Activated T-cell treated with anti-CD3 and anti-CD28 coated beads for 1 hour (primary cell): Measurements from ENCODE around the gene SH2B2.
"Not testable (repeated sequence)": the region's sequence is repeated elsewhere in the genome, so short reads cannot be mapped to it uniquely, and the experiment has no call there.

Experiments used
- DNase-seq: peaks from one replicate; pipeline ENCODE4 v3.0.0-alpha.2; 2020; ENCODE audit warnings: low read depth

The SH2B2 gene

GRCh38 chr7:102306916-102307677 is 20.4 kb downstream of the SH2B2 start:
- no peak for DNase-seq

DNA sequence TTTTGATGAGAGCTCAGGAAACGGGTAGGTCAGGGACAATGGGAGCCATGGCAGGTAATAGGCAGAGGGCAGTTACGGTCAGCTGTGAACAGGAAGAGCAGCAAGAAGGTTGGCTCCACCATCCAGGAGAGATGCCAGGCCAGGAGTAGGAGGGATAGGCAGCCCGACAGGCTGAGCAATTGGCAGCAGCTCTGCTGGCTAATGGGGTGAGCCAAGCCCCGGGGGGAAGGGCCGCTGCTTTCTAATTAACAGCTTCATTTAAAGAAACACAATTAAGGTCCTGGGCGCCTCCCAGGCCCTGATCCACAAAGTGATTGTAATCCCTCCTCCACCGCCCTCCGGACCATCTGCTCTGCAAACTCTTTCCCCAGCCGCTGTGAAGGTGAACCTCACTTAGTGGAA is 23.7 kb downstream of the SH2B2 start:
- DNase-seq, result no peak

DNA sequence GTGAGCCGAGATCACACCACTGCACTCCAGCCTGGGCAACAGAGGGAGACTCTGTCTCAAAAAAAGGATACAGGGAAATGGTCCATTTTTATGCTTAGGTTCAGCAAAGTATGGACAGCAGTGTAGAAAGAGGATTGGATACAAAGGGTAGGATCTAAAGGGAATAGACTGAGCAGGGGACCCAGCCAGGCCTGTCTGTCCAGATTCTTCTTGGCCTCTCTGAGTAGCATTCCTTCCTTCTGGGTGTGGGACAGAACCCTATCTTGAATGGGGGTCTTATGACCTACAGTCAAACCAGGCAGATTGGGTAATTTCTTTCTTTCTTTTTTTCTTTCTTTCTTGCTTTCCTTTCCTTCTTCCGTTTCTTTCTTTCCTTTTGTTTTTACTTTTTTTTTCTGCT is 25.6 kb downstream of the SH2B2 start:
- no peak for DNase-seq

- no peak for DNase-seq
Measured at GRCh38 chr7:102313997-102314780, 27.5 kb downstream of the SH2B2 start.

GRCh38 chr7:102317231-102318059 is 30.8 kb downstream of the SH2B2 start:
- no peak for DNase-seq

GRCh38 chr7:102318482-102318971 is 31.9 kb downstream of the SH2B2 start:
- DNase-seq, result no peak

DNA sequence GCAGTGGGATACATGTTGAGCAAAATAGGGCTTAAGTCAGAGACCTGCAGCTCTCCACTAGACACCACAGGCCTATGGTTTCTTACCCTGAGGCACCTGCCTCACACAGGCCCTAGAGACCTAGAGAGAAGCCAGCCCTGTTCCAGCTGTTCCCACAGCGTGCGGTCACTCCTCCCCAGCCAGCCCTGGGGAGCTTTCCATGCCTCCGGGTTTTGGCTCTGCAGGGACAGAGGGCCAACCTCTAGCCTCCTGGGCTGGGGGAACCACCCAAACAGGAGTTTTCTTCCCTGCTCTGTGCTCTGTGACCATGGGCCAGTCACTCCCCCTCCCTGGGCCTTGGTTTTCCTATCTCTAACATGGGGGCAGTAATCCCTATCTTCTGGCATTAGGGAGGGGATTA is 33.0 kb downstream of the SH2B2 start:
- DNase-seq, result no peak

DNA sequence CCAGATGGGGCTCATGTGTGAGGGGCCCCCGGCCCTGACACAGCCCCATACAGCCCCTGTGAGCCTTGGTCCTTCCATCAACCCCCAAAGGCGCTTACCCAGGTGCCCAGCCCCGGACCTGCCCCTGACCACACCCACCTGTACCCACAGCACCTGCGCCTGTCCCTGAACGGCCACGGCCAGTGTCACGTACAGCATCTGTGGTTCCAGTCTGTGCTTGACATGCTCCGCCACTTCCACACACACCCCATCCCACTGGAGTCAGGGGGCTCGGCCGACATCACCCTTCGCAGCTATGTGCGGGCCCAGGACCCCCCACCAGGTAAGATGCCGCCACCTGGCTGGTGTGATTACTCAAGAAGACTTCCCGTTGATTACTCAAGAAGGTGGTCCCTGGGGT is 33.5 kb downstream of the SH2B2 start:
- no peak for DNase-seq

DNA sequence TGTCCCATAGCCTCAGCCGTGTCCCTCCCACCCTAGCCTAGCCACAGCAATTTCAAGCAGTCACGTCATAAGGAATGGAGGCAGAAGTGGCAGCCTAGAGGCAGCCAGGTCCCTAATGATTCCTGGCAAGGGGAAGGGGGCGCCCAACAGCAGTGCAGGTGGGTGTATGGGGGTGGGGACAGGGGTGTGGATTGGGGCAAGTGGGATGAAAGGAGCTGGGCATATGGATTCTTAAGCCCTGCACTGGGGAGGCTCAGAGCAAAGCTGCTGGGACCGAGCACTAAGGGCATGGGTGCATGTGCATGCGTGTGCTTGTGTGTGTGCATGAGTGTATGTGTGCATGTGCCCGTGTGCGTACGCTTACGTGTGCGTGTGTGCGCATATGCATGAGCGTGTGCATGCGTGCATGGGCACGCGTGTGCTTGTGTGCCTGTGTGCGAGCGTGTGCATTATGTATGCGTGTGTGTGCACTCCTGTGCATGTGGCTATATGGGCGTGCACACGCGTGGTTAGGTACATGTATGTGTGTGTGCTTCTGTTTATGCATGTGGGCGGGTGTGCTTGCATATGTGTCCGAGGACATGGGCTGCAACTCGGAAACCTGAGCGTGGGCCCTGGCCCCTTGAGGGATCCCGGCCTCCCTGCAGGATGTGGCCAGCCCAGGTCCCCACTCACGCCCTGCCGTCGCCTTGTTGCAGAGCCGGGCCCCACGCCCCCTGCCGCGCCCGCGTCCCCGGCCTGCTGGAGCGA is 34.1 kb downstream of the SH2B2 start:
- DNase-seq, result no peak

- DNase-seq, result no peak
Measured at GRCh38 chr7:102321351-102322201, 34.9 kb downstream of the SH2B2 start.

GRCh38 chr7:102322202-102322715 is 35.6 kb downstream of the SH2B2 start:
- no peak for DNase-seq

DNA sequence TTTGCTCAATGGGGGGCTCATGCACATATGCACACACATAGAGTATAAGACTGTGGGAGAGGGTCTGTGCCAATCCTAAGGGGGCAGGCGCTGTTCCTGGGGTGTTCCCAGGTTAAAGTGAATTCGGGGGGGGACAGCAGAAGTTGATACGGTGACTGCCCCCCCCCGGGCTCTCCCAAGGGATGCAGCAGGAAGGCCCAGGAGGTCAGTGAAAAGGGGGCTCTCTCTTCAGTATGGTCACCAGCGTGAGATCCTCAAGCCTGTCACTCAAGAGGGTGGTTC is 37.2 kb downstream of the SH2B2 start:
- DNase-seq, result no peak

GRCh38 chr7:102325106-102325505 is 38.4 kb downstream of the SH2B2 start:
- not testable (repeated sequence) for DNase-seq

DNA sequence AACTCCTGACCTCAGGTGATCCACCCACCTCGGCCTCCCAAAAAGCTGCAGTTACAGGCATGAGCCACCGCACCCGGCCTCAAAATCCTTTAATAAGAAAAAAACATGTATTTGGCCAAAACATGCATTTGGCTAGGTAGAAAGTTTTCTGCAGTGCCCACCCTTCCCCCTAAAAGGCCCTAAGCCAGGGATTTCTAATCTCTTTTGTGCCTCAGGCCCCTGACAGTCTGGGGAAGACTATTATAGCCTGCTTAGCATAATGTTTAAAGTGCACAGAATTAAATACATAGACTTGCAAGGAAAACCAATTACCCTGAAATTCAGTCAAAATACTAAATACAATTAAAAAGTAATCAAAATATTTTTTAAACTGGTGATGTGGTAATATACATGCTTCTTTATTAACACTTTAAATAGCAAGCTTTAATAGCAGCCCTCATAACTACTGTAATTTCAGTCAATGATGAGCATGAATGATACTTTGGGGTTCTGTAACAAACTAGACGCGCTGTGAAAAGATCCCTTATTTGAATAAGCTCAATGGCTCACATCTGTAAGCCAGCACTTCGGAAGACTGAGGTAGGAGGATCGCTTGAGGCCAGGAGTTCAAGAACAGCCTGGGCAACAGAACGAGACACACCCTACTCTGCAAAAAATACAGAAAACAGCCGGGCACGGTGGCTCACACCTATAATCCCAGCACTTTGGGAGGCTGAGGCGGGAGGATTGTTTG is 39.7 kb downstream of the SH2B2 start:
- no peak for DNase-seq

DNA sequence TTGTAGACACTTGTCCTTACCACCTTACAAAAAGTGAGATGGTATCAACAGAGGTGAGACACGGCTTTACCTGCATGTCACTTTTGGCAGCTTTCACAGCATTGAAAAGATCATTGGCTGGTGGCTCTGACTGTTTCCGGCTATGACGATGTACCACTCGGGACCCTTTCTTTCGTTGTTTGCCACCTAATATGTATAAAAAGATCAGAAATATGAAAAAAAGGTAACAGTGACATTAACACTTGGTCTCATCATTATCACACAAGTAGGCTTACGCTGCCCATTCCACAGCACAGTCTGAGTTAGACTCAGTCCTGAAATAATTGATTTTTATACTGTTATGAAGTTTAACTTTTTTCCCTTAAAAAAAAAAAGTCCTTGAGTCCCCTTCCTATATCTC is 40.5 kb downstream of the SH2B2 start:
- not testable (repeated sequence) for DNase-seq

DNA sequence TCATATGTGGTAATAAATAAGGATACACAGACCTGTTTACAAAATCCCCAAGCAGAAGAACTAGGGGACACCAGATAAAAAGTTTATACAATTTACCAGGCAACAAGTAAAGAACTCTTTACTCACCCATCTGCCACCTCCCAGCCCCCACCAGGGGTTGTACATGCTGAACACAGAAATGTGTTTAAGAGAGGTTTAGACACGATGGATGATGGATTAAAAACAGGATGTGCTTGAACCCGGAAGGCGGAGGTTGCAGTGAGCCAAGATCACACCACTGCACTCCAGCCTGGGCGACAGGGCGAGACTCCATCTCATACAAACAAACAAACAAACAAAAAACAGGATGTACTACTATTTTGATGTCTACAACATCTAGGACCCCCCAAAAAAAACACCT is 42.2 kb downstream of the SH2B2 start:
- not testable (repeated sequence) for DNase-seq

DNA sequence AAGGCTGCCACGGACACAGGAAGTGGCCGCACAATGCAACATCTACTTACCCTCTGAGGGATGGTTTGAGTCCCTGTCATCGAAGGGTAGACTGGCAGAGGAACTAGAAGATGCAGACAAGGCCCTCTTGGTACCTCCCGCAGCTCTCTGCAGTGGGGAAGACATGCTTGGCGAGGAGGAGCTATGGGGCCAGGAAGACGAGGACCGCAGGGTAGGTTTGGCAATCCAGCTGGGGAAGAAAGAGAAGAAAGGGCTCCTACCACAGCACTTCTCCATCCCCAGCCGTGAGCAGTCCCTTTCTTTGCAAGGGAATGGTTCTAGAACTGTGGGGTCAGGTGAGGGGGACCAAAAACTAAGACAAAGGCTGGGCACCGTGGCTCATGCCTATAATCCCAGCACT is 42.7 kb downstream of the SH2B2 start:
- not testable (repeated sequence) for DNase-seq

- DNase-seq, result not testable (repeated sequence)
Measured at GRCh38 chr7:102330666-102331460, 44.2 kb downstream of the SH2B2 start.

DNA sequence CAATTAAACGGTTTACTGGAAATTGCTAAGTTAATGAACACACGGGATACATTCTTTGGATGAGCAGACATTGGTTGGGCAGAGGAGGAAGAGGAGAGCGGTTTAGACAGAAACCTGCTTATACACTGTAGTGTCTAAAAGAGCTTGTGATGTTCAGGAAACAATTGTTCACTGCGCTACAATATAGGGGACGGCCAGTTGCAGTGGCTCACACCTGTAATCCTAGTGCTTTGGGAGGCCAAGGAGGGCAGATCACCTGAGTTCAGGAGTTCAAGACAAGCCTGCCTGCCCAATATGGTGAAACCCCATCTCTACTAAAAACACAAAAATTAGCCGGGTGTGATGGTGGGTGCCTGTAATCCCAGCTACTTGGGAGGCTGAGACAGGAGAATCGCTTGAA is 48.9 kb downstream of the SH2B2 start:
- DNase-seq, result not testable (repeated sequence)
